ENCODE measurements around the gene AGRP. TPM values are rescaled to one million over a fixed set of nuclear protein-coding genes. Genes with fewer than 3 reads are reported as not detected.
A peak's percentile ranks its signal among the peaks of the same experiment; 100 is the strongest.

AGRP gene
- total RNA-seq, 1 donor from 2014 or later, result not detected

GRCh38 chr16:67482233-67482924 is 968 bp downstream of the AGRP start:
- peaks cover 8% of the 10 kb centered on the region for H3K4me1 Mint-ChIP-seq (ENCODE audit: unreplicated experiment)
- H3K9me3 Mint-ChIP-seq, result no peaks in the 10 kb centered on the region
- peak overlapping the region; percentile 100 for H3K4me3 Mint-ChIP-seq
- H3K27me3 Mint-ChIP-seq, result no peaks in the 10 kb centered on the region
- DNase-seq (ENCODE audit: extremely low spot score, unreplicated experiment), result no peak
- no peak for TF ChIP-seq CTCF (conservative IDR thresholded peaks at IDR 0.05)
- H3K36me3 Mint-ChIP-seq, result no peaks in the 10 kb centered on the region
- no peak overlapping the region for H3K27ac Mint-ChIP-seq

- Mint-ChIP-seq H3K27me3 (no peaks in the 10 kb centered on the region), H3K9me3 (no peaks in the 10 kb centered on the region), H3K27ac (peak overlapping the region; percentile 100), H3K36me3 (no peaks in the 10 kb centered on the region), H3K4me1 (ENCODE audit: unreplicated experiment) (peaks cover 8% of the 10 kb centered on the region), H3K4me3 (peak overlapping the region; percentile 100)
- DNase-seq (ENCODE audit: extremely low spot score, unreplicated experiment), result no peak
- no peak for TF ChIP-seq CTCF (conservative IDR thresholded peaks at IDR 0.05)
Measured at GRCh38 chr16:67481561-67482232, 1.6 kb downstream of the AGRP start.

- peak; percentile 100 for DNase-seq (ENCODE audit: extremely low spot score, unreplicated experiment)
- no peaks in the 10 kb centered on the region for H3K27me3 Mint-ChIP-seq
- peak within 1 kb of the TSS; percentile 100 for H3K4me3 Mint-ChIP-seq
- peaks cover 8% of the 10 kb centered on the region for H3K4me1 Mint-ChIP-seq (ENCODE audit: unreplicated experiment)
- peak; percentile 93 for TF ChIP-seq CTCF (conservative IDR thresholded peaks at IDR 0.05)
- H3K36me3 Mint-ChIP-seq, result no peaks in the 10 kb centered on the region
- H3K27ac Mint-ChIP-seq, result peak within 1 kb of the TSS; percentile 100
- H3K9me3 Mint-ChIP-seq, result no peaks in the 10 kb centered on the region
Measured at GRCh38 chr16:67480833-67481560, 2.4 kb downstream of the AGRP start, which contains the start of gene ATP6V0D1. Gene ATP6V0D1 (minus strand): TSS chr16:67481157. CDS start chr16:67481086, 71 bp downstream.

- H3K9me3 Mint-ChIP-seq, result no peaks in the 10 kb centered on the region
- H3K36me3 Mint-ChIP-seq, result peaks cover under 1% of the 10 kb centered on the region
- H3K27me3 Mint-ChIP-seq, result no peaks in the 10 kb centered on the region
- H3K4me3 Mint-ChIP-seq, result peak overlapping the region; percentile 74
- peaks cover 8% of the 10 kb centered on the region for H3K4me1 Mint-ChIP-seq (ENCODE audit: unreplicated experiment)
- peak overlapping the region; percentile 22 for H3K27ac Mint-ChIP-seq
- no peak for TF ChIP-seq CTCF (conservative IDR thresholded peaks at IDR 0.05)
- no peak for DNase-seq (ENCODE audit: extremely low spot score, unreplicated experiment)
Measured at GRCh38 chr16:67477960-67478554, 5.3 kb downstream of the AGRP start.

Measured in type B pancreatic cell (in vitro differentiated cells).